Keratinocyte (primary cell): ENCODE data around the gene SHROOM1.

ENCODE experiments used
- EZH2 ChIP-seq: IDR thresholded peaks from one replicate; pipeline ENCODE4 v1.6.1; 2012; ENCODE audit warnings: inconsistent platforms, mild to moderate bottlenecking, low read length, moderate library complexity
- TF ChIP-seq, protein P1 (sequence below), 3 experiments: IDR thresholded peaks in 1 of 3; conservative IDR thresholded peaks in 1 of 3; optimal IDR thresholded peaks in 1 of 3; 2 replicates in 2 of 3; 3 replicates in 1 of 3; pipeline versions ENCODE3 to v1.5.1; 2011; ENCODE audit warnings: low read length in 3 of 3, mild to moderate bottlenecking in 3 of 3, moderate library complexity in 2 of 3, control low read depth in 1 of 3, inconsistent platforms in 1 of 3; ENCODE audit not compliant: insufficient read depth in 2 of 3; ENCODE audit errors: extremely low read depth in 1 of 3

DNA sequence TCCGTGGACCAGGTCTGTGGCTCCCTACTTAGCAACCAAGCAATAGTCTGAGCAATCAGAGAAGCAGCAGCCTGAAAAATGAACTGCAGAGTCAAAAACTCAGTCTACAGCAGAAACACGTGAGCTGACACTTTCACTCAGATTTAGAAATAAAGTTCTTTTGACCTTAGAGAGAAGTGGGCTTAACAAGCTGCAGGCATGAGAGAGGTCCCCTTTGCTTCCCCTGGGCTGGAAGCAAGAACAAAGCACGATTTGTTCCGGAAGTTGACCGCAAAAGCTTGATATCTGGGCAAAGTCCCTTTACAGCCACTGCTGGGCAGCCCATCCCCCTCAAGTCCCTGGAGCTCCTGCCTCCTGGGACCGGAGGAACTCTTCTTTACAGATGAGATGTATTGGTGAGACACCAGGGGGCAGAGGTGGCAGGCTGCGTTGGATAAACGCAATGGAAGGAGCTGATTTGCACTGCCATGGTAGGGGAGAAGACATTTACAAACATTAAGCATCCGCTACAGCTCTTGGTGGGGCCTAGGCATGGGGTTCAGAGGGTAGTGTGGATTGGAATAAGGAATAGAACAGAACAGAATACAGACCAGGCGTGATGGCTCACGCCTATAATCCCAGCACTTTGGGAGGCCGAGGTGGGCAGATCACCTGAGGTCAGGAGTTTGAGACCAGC, 23.1 kb downstream of the SHROOM1 start:
- TF ChIP-seq, protein P1, sequence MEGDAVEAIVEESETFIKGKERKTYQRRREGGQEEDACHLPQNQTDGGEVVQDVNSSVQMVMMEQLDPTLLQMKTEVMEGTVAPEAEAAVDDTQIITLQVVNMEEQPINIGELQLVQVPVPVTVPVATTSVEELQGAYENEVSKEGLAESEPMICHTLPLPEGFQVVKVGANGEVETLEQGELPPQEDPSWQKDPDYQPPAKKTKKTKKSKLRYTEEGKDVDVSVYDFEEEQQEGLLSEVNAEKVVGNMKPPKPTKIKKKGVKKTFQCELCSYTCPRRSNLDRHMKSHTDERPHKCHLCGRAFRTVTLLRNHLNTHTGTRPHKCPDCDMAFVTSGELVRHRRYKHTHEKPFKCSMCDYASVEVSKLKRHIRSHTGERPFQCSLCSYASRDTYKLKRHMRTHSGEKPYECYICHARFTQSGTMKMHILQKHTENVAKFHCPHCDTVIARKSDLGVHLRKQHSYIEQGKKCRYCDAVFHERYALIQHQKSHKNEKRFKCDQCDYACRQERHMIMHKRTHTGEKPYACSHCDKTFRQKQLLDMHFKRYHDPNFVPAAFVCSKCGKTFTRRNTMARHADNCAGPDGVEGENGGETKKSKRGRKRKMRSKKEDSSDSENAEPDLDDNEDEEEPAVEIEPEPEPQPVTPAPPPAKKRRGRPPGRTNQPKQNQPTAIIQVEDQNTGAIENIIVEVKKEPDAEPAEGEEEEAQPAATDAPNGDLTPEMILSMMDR (optimal IDR thresholded peaks at IDR 0.05 in 1 of 3, IDR thresholded peaks at IDR 0.05 in 1 of 3, conservative IDR thresholded peaks at IDR 0.05 in 1 of 3; ENCODE audit: extremely low read depth in 1 of 3, insufficient read depth in 2 of 3, low read length in 3 of 3), result peak in 1 of 3 experiments; percentile 7
- TF ChIP-seq EZH2, result no peak
